Measurements from ENCODE around the gene GPR108. TPM values are rescaled to one million over a fixed set of nuclear protein-coding genes. Genes with fewer than 3 reads are reported as not detected.

GPR108 gene
- total and polyA plus RNA-seq, 2 of the 13 experiments (the other 11 are each of a cell fraction or from before 2014, with no cell fraction given) = 36.4 to 63.0 TPM

- TF ChIP-seq SYNCRIP (IDR thresholded peaks at IDR 0.05; ENCODE audit: insufficient read depth, low read depth, low read length) (no peak), POLR2AphosphoS2 (IDR thresholded peaks at IDR 0.05; ENCODE audit: low read depth, low read length) (no peak), ZNF782 (CRISPR knock-in tag; IDR thresholded peaks at IDR 0.05; ENCODE audit: borderline replicate concordance) (peak; percentile 69; the same call in 1 of the 2 replicates), ZNF501 (CRISPR knock-in tag; IDR thresholded peaks at IDR 0.05) (no peak; the same call in 1 of the 2 replicates), ZNF737 (CRISPR knock-in tag; IDR thresholded peaks at IDR 0.05; ENCODE audit: borderline replicate concordance) (no peak), ZNF414 (CRISPR knock-in tag; IDR thresholded peaks at IDR 0.05) (0 out of 2 replicates have a peak, but pooled peaks have one; percentile 20), SIX4 (CRISPR knock-in tag; IDR thresholded peaks at IDR 0.05) (no peak), ZNF775 (CRISPR knock-in tag; IDR thresholded peaks at IDR 0.05; ENCODE audit: borderline replicate concordance) (0 out of 2 replicates have a peak, but pooled peaks have one; percentile 66), ARID4A (CRISPR knock-in tag; IDR thresholded peaks at IDR 0.05; ENCODE audit: borderline replicate concordance) (peak; percentile 84), MAFG (CRISPR knock-in tag; IDR thresholded peaks at IDR 0.05) (no peak), KDM2A (CRISPR knock-in tag; IDR thresholded peaks at IDR 0.05; ENCODE audit: borderline replicate concordance, low read depth) (peak; percentile 93), SAFB2 (CRISPR knock-in tag; IDR thresholded peaks at IDR 0.05; ENCODE audit: borderline replicate concordance, low read depth) (no peak), ZMYM4 (CRISPR knock-in tag; IDR thresholded peaks at IDR 0.05) (peak; percentile 53; the same call in 1 of the 2 replicates), HCFC1 (IDR thresholded peaks at IDR 0.05; ENCODE audit: low read depth, low read length) (no peak), ARID5B (CRISPR knock-in tag; IDR thresholded peaks at IDR 0.05) (peak; percentile 54), ZBTB26 (CRISPR knock-in tag; IDR thresholded peaks at IDR 0.05; ENCODE audit: borderline replicate concordance) (no peak), RNF2 (conservative IDR thresholded peaks at IDR 0.05; ENCODE audit: low read depth) (0 out of 2 replicates have a peak, but pooled peaks have one; percentile 44), RFXAP (CRISPR knock-in tag; IDR thresholded peaks at IDR 0.05; ENCODE audit: borderline replicate concordance) (peak; percentile 68; the same call in 1 of the 2 replicates)
Observed at GRCh38 chr19:6753178-6754031, 16.0 kb upstream of the GPR108 start (continued).
